Activated CD8-positive, alpha-beta memory T cell treated with anti-CD3 and anti-CD28 coated beads for 1 hour (primary cell): ENCODE results near the gene BIRC6.
"Not testable (repeated sequence)": the region's sequence is repeated elsewhere in the genome, so short reads cannot be mapped to it uniquely, and the experiment has no call there.

Source experiments
- DNase-seq, 2 donors: peaks; one replicate each; pipeline ENCODE4 v3.0.0-alpha.2; 2020; ENCODE audit warnings: low read depth in 1 of 2; ENCODE audit errors: extremely low read depth in 1 of 2

Gene BIRC6

DNA sequence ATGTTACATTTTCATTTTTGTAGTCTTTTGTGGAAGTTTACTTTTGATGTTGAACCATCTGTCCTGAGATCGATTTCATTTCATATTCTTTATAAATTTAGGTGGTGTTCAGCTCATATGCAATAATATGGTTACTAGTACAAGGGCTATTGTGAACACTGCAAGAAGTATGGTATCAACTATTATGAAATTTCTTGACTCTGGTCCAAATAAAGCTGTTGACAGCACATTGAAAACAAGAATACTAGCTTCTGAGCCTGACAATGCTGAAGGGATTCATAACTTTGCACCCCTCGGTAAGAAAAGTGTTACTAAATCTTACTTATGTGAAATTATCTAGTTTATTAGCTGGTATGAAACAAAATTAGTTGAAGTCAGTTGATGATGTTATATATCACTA, 146.1 kb downstream of the BIRC6 start:
- DNase-seq = no peak

GRCh38 chr2:32504877-32505478, 148.2 kb downstream of the BIRC6 start:
- no peak for DNase-seq

DNA sequence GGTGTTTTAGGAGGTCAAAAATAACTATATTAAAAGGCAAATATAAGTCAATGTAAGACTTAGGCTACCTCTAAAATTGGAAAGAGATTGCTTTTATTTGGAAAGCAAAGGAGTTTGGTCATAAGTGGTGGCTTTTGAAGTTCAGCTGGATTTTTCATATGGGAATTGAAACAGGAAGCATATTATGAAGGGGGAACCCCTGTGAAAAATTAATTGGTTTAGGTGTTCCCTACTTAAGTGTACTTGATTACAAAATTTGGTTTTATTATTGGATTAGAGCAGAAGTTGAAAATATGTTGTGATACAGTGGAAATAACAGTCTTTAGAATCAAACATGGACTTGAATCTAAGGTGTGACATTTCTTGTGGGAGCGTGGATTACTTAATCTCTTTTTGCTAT, 149.6 kb downstream of the BIRC6 start:
- DNase-seq = no peak

GRCh38 chr2:32514946-32515345, 158.1 kb downstream of the BIRC6 start:
- no peak for DNase-seq

- no peak for DNase-seq
Observed at GRCh38 chr2:32516567-32516966, 159.7 kb downstream of the BIRC6 start.

DNA sequence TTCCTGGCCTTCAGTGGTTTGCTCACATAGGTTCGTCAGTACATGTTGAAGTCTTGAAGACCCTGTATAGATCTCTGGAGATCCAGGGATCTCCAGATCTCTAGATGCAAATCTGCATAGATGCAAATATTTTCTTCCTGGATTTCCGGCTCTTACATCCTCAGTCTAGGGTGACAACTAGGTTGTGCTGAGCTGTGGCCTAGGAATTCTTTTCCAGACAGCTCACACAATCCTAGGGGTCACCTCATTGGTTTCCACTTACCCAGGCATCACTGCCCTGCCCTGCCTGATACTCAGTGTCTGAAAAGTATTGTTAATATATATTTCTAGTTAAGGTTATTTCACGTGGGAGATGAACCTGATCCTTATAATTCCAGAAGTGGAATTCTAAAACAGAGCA, 165.9 kb downstream of the BIRC6 start:
- DNase-seq = no peak

GRCh38 chr2:32523686-32524085, 166.9 kb downstream of the BIRC6 start:
- no peak for DNase-seq

- no peak for DNase-seq
Observed at GRCh38 chr2:32532341-32532740, 175.5 kb downstream of the BIRC6 start.

DNA sequence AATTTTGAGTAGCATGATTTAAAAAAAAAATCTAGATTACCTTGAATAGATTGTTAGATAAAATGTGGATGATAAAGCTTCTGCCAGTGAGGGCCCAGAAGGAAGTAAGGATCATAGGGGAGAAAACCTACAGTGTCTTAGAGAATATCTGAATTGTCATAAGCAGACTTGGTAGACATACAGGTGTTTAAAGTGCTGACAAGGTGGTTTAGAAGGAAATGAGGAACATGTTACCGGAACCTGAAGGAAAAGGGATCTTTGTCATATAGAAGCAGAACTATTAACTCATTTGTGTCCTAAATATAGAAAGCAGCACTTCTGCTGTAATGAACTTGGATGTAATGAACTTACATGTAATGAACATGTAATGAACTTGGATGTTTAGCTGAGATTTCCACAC, 176.1 kb downstream of the BIRC6 start:
- DNase-seq = no peak

- no peak for DNase-seq
Observed at GRCh38 chr2:32534831-32535230, 178.0 kb downstream of the BIRC6 start.

DNA sequence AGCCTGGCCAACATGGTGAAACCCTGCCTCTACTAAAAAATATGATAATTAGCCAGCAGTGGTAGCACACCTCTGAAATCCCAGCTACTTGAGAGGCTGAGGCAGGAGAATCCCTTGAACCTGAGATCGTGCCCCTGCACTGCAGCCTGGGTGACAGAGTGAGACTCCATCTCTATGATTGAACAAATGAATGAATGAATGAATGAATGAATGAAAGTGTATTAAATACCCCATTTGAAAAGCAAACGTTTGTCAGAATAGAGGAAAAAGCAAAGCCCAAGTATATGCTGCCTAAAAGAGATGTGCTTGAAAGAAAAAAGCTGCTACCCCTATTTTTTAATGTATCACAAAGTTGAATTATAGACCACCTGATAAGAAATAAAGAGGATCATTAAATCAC, 181.9 kb downstream of the BIRC6 start:
- no peak for DNase-seq

GRCh38 chr2:32552483-32552882, 195.7 kb downstream of the BIRC6 start:
- not testable (repeated sequence) for DNase-seq

DNA sequence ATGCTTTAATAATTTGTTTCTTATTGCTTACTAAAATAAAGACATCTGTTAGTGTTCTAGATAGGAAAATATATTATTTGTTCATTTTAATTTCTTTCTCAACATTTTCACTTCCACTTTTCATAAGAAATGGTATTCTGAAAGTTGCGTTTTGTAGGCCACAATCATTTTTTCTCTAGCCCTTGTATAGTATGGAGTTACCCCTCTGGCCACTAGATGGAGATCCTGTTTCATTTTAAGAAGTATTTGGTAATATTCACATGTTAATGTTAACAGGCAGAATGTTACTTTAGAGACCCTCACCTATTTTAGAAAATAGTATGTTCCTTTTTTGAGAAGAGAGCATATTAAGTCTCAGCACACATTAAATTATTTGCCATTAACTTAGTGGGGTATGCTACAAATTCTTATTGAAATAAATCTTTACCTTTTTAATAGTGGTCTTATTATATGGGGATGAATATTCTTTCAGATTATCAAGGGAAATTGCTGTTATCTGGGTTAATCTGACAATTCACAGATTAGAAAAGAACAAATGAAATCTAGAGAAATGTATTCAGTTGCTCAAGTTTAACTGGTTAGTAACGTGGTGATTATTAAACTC, 197.1 kb downstream of the BIRC6 start:
- DNase-seq = no peak

GRCh38 chr2:32558492-32558891, 201.7 kb downstream of the BIRC6 start:
- no peak for DNase-seq

GRCh38 chr2:32559136-32559535, 202.3 kb downstream of the BIRC6 start:
- DNase-seq = no peak

GRCh38 chr2:32562906-32563305, 206.1 kb downstream of the BIRC6 start:
- DNase-seq = no peak

DNA sequence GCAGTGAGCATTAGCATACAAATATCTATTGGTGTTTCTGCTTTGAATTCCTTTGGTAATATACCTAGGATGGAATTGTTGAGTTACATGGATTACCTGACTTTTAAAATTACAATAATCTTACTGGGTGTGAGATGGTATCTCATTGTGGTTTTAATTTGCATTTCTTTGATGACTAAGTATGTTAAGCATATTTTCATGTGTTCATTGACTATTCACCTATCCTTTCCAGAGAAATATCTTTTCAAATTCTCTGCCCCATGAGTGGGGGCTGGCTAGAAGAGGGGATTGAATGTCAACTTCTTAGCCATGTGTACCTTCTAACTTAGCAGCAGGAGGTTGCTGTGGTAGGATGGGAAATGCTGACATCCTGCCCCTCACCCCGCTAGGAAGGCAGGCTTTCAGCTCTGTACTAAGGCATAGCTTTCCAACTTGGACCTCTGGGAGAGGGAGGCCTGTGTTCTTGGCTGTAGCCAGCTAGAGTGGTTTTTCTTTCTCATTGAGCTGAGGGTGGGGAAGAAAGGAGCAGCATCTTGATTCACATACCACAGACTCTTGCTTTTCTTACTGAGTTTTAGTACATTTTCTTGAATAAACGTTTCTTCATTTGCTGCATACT, 207.7 kb downstream of the BIRC6 start:
- DNase-seq = no peak

DNA sequence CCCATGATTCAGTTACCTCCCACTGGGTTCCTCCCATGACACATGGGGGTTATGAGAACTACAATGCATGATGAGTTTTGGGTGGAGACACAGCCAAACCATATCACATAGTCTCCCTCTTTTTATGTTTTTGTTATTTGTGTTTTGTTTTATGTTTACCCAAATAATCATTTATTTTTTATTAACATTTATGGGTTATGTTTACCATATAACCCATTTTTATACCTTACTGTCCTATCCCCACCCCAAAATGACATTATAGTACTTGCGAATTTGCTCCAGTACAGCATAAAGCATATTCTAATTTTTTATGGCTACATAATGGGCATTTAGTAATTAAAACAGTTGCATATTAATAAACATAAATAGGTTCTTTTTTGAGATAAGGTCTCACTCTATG, 209.1 kb downstream of the BIRC6 start:
- no peak for DNase-seq

DNA sequence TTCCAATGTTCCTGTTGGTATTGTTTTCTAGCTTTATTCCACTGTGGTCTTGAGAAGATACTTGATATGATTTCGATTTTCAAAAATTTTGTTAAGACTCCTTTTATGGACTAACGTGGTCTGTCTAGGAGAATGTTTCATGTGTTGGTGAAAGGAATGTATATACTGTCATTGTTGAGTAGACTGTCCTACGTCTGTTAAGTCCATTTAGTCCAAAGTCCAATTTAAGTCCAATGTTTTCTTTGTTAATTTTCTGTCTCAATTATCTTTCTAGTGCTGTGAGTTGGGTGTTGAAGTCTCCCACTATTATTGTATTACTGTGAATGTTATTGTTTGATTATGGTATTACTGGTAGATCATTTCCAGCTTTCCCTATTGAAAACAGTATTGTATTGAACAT, 215.2 kb downstream of the BIRC6 start:
- no peak for DNase-seq

GRCh38 chr2:32572737-32573136, 215.9 kb downstream of the BIRC6 start:
- no peak for DNase-seq

DNA sequence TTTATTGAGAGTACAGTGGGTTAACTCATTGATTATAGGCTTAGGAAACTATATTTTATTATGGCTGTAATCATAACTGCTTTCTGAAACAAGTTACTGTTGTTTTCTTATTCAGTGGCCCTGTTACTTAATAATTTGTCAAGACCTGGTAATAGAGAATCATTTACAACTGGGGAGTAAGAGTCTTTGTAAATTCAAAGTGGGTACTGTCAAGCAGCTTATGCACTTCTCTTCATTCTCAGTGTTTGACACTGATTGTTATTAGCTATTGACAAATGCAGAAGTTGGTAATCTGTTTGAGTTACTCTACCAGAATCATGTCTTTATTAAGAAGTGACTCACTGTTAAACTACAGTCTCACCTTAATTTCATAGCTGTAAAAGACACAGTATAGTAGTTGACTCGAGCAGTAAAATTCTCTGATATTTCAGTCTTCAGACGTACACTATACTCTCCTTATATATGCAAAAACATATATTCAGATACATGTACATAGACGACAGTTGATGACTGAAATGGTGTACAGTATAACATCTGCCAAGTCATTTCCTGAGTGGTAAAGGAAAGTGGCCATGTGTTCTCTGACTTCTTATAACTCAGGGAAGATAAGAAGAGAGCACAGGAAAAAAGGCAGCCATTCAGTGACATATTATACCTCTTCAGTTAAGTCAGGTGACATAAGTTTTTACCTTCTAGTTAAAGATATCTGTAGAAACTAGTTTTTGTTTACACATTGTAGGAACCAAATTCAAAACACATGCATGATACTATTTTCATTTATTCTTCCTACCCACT, 235.0 kb downstream of the BIRC6 start:
- no peak for DNase-seq

- DNase-seq = no peak
Observed at GRCh38 chr2:32594573-32594972, 237.8 kb downstream of the BIRC6 start.
